GM18511 (cell line): ENCODE results near the gene SIAE.
"Not testable (repeated sequence)": the region's sequence is repeated elsewhere in the genome, so short reads cannot be mapped to it uniquely, and the experiment has no call there.

Experiments used
- ATAC-seq: cut with Tn5 transposase; IDR thresholded peaks from one replicate; pipeline ENCODE4 v1.9.1; 2021; ENCODE audit warnings: mild to moderate bottlenecking, moderate library complexity; ENCODE audit not compliant: unreplicated experiment

The SIAE gene

GRCh38 chr11:124625504-124626168 is 47.9 kb downstream of the SIAE start:
- ATAC-seq: no peak

GRCh38 chr11:124623861-124624525 is 49.5 kb downstream of the SIAE start:
- ATAC-seq: no peak

GRCh38 chr11:124622531-124623451 is 50.7 kb downstream of the SIAE start, which contains the start of gene TBRG1:
Gene TBRG1 (plus strand): TSS chr11:124622864. CDS start chr11:124623084, 220 bp downstream.
- ATAC-seq: peak; percentile 99

- no peak for ATAC-seq
Observed at GRCh38 chr11:124618863-124619262, 54.7 kb downstream of the SIAE start.

- ATAC-seq: no peak
Observed at GRCh38 chr11:124612567-124613246, 60.8 kb downstream of the SIAE start.

- no peak for ATAC-seq
Observed at GRCh38 chr11:124612045-124612444, 61.5 kb downstream of the SIAE start.

GRCh38 chr11:124611064-124611463 is 62.5 kb downstream of the SIAE start, which contains the start of gene PANX3:
Gene PANX3 (plus strand): TSS chr11:124611428. CDS start chr11:124611557, 129 bp downstream.
- no peak for ATAC-seq

GRCh38 chr11:124610295-124610694 is 63.2 kb downstream of the SIAE start:
- ATAC-seq: no peak

- no peak for ATAC-seq
Observed at GRCh38 chr11:124608147-124608546, 65.4 kb downstream of the SIAE start.

GRCh38 chr11:124605719-124606118 is 67.8 kb downstream of the SIAE start:
- ATAC-seq: no peak

GRCh38 chr11:124602723-124603122 is 70.8 kb downstream of the SIAE start:
- not testable (repeated sequence) for ATAC-seq

- ATAC-seq: no peak
Observed at GRCh38 chr11:124602193-124602592, 71.3 kb downstream of the SIAE start.

- no peak for ATAC-seq
Observed at GRCh38 chr11:124600621-124601320, 72.8 kb downstream of the SIAE start.

GRCh38 chr11:124597626-124598025 is 75.9 kb downstream of the SIAE start:
- no peak for ATAC-seq

GRCh38 chr11:124595302-124595701 is 78.2 kb downstream of the SIAE start:
- ATAC-seq: no peak

- ATAC-seq: no peak
Observed at GRCh38 chr11:124592627-124593026, 80.9 kb downstream of the SIAE start.

GRCh38 chr11:124591430-124591829 is 82.1 kb downstream of the SIAE start:
- no peak for ATAC-seq

- peak; percentile 54 for ATAC-seq
Observed at GRCh38 chr11:124586238-124586860, 87.2 kb downstream of the SIAE start.

GRCh38 chr11:124584681-124585372 is 88.7 kb downstream of the SIAE start:
- ATAC-seq: no peak
